Esophagus squamous epithelium (tissue), 4 donors: ENCODE data around the gene FHAD1.
"Not testable (repeated sequence)": the region's sequence is repeated elsewhere in the genome, so short reads cannot be mapped to it uniquely, and the experiment has no call there.

ENCODE experiments used
- POLR2A ChIP-seq, 4 donors: fragments of 450-650 bp; IDR thresholded peaks; one replicate each; pipeline ENCODE4 v1.6.1; 2017; ENCODE audit warnings: antibody characterized with exemption in 4 of 4, mild to moderate bottlenecking in 4 of 4, moderate library complexity in 3 of 4
- TF ChIP-seq, protein P1 (sequence below), 6 experiments: fragments of 450-650 bp in 4 of 6; fragments of 200-600 bp in 2 of 6; sonication (generic) in 2 of 6; IDR thresholded peaks; one replicate each; pipeline ENCODE4 v1.5.1; 2016 to 2019; ENCODE audit warnings: antibody characterized with exemption in 6 of 6, mild to moderate bottlenecking in 4 of 6, moderate library complexity in 4 of 6

- TF ChIP-seq POLR2A (IDR thresholded peaks at IDR 0.05) = not testable (repeated sequence)
- TF ChIP-seq, protein P1, sequence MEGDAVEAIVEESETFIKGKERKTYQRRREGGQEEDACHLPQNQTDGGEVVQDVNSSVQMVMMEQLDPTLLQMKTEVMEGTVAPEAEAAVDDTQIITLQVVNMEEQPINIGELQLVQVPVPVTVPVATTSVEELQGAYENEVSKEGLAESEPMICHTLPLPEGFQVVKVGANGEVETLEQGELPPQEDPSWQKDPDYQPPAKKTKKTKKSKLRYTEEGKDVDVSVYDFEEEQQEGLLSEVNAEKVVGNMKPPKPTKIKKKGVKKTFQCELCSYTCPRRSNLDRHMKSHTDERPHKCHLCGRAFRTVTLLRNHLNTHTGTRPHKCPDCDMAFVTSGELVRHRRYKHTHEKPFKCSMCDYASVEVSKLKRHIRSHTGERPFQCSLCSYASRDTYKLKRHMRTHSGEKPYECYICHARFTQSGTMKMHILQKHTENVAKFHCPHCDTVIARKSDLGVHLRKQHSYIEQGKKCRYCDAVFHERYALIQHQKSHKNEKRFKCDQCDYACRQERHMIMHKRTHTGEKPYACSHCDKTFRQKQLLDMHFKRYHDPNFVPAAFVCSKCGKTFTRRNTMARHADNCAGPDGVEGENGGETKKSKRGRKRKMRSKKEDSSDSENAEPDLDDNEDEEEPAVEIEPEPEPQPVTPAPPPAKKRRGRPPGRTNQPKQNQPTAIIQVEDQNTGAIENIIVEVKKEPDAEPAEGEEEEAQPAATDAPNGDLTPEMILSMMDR (IDR thresholded peaks at IDR 0.05) = not testable (repeated sequence)
Observed at GRCh38 chr1:15389828-15390227, 142.8 kb downstream of the FHAD1 start.
